BE2C (cell line): ENCODE data around the gene IGHMBP2. TPM values are rescaled to one million over a fixed set of nuclear protein-coding genes. Genes with fewer than 3 reads are reported as not detected.
"Not testable (repeated sequence)": the region's sequence is repeated elsewhere in the genome, so short reads cannot be mapped to it uniquely, and the experiment has no call there.

Experiments used
- DNase-seq: peaks from one replicate; pipeline ENCODE4 v3.0.0-alpha.2; 2020
- H3K27me3 ChIP-seq: fragments of 250-450 bp; sonication (Bioruptor Pico); 2 replicates; pipeline ENCODE4 v1.5.1; 2020; ENCODE audit warnings: mild to moderate bottlenecking
- H3K36me3 ChIP-seq: fragments of 250-450 bp; sonication (Bioruptor Pico); 2 replicates; pipeline ENCODE4 v1.5.1; 2020; ENCODE audit warnings: mild to moderate bottlenecking
- H3K4me1 ChIP-seq: fragments of 250-450 bp; sonication (Bioruptor Pico); 2 replicates; pipeline ENCODE4 v1.5.1; 2020
- H3K4me3 ChIP-seq: 2 replicates; pipeline ENCODE4 v1.5.1; 2011; ENCODE audit warnings: low read depth, low read length
- H3K9me3 ChIP-seq: fragments of 250-450 bp; sonication (Bioruptor Pico); 2 replicates; pipeline ENCODE4 v1.5.1; 2020
- CTCF ChIP-seq: IDR thresholded peaks from 2 replicates; pipeline ENCODE4 v1.5.1; 2012; ENCODE audit warnings: mild to moderate bottlenecking, low read depth, low read length
- polyA plus RNA-seq: library from polyadenylated mRNA; unstranded; fragments of >200 nt; gene quantifications from one replicate; pipeline ENCODE4 v1.2.1, GENCODE V29; 2012; ENCODE audit warnings: low read depth, missing spikeins; ENCODE audit not compliant: insufficient read length, insufficient read depth

IGHMBP2 gene
- polyA plus RNA-seq: 52.6 TPM

- H3K27me3 ChIP-seq: no peaks in the 10 kb centered on the region
- peaks cover 31% of the 10 kb centered on the region for H3K36me3 ChIP-seq
- H3K4me3 ChIP-seq: peak within 1 kb of the TSS; percentile 100
- H3K9me3 ChIP-seq: no peaks in the 10 kb centered on the region
- DNase-seq: peak; percentile 91
- TF ChIP-seq CTCF: no peak
- peaks cover 3% of the 10 kb centered on the region; the same call in 1 of the 2 replicates for H3K4me1 ChIP-seq
Measured at GRCh38 chr11:68903288-68904247, at the start of gene IGHMBP2, which contains the start of gene MRPL21. TSS of gene IGHMBP2 (plus strand) at chr11:68903891. CDS start at chr11:68903953, 62 bp downstream. TSS of gene MRPL21 (minus strand) at chr11:68903832. CDS start at chr11:68903810, 22 bp downstream.

- TF ChIP-seq CTCF: no peak
- peak overlapping the region; percentile 54 for H3K4me3 ChIP-seq
- no peaks in the 10 kb centered on the region for H3K4me1 ChIP-seq
- H3K27me3 ChIP-seq: peaks cover 17% of the 10 kb centered on the region
- no peaks in the 10 kb centered on the region for H3K9me3 ChIP-seq
- no peak for DNase-seq
- H3K36me3 ChIP-seq: no peaks in the 10 kb centered on the region
Measured at GRCh38 chr11:68854273-68854958, 49.3 kb upstream of the IGHMBP2 start.

GRCh38 chr11:68855205-68855981 lies 48.3 kb upstream of the IGHMBP2 start:
- DNase-seq: peak; percentile 33
- no peaks in the 10 kb centered on the region for H3K4me1 ChIP-seq
- no peaks in the 10 kb centered on the region for H3K36me3 ChIP-seq
- H3K27me3 ChIP-seq: peaks cover 17% of the 10 kb centered on the region
- no peaks in the 10 kb centered on the region for H3K9me3 ChIP-seq
- TF ChIP-seq CTCF: no peak
- H3K4me3 ChIP-seq: peak overlapping the region; percentile 54

GRCh38 chr11:68856425-68857030 lies 47.2 kb upstream of the IGHMBP2 start:
- H3K4me3 ChIP-seq, DNase-seq, H3K4me1 ChIP-seq, H3K36me3 ChIP-seq, H3K9me3 ChIP-seq: not testable (repeated sequence)
- H3K27me3 ChIP-seq: peaks cover 17% of the 10 kb centered on the region

GRCh38 chr11:68857037-68857586 lies 46.6 kb upstream of the IGHMBP2 start:
- Histone ChIP-seq H3K27me3 (peaks cover 17% of the 10 kb centered on the region), H3K9me3 (no peaks in the 10 kb centered on the region), H3K4me3 (no peak overlapping the region), H3K4me1 (no peaks in the 10 kb centered on the region), H3K36me3 (no peaks in the 10 kb centered on the region)
- TF ChIP-seq CTCF: no peak
- no peak for DNase-seq

GRCh38 chr11:68859123-68859522 lies 44.6 kb upstream of the IGHMBP2 start:
- no peak for DNase-seq
- H3K9me3 ChIP-seq: peaks cover 2% of the 10 kb centered on the region; the same call in 1 of the 2 replicates
- no peaks in the 10 kb centered on the region for H3K36me3 ChIP-seq
- H3K27me3 ChIP-seq: peaks cover 14% of the 10 kb centered on the region
- no peak overlapping the region for H3K4me3 ChIP-seq
- H3K4me1 ChIP-seq: no peaks in the 10 kb centered on the region
- no peak for TF ChIP-seq CTCF
